T1000 (cell line): ENCODE data around the gene KRTAP4-7.
"Not testable (repeated sequence)": the region's sequence is repeated elsewhere in the genome, so short reads cannot be mapped to it uniquely, and the experiment has no call there.

Experiments
- DNase-seq: peaks from one replicate; lab custom pipeline; 2025; ENCODE audit warnings: mixed read lengths; lab: John Stamatoyannopoulos, UW

KRTAP4-7 gene

GRCh38 chr17:41084100-41084856, at the start of gene KRTAP4-7:
Gene KRTAP4-7, plus strand, starts transcription at chr17:41084150. Its CDS starts 57 bp downstream, at chr17:41084207.
- DNase-seq: not testable (repeated sequence)

- not testable (repeated sequence) for DNase-seq
Measured at GRCh38 chr17:41034346-41034935, 49.5 kb upstream of the KRTAP4-7 start, which contains the start of gene KRTAP1-3. Gene KRTAP1-3, minus strand, starts transcription at chr17:41034874. Its CDS starts 53 bp downstream, at chr17:41034821.

GRCh38 chr17:41037853-41038350, 46.0 kb upstream of the KRTAP4-7 start:
- no peak for DNase-seq

GRCh38 chr17:41040783-41041571, 43.0 kb upstream of the KRTAP4-7 start, which contains the start of gene KRTAP1-1:
Gene KRTAP1-1, minus strand, starts transcription at chr17:41041450. Its CDS starts 53 bp downstream, at chr17:41041397.
- not testable (repeated sequence) for DNase-seq

GRCh38 chr17:41042953-41043352, 41.0 kb upstream of the KRTAP4-7 start:
- DNase-seq: no peak

GRCh38 chr17:41046735-41047465, 37.0 kb upstream of the KRTAP4-7 start, which contains the start of gene KRTAP2-1:
Gene KRTAP2-1, minus strand, starts transcription at chr17:41047316. Its CDS starts 49 bp downstream, at chr17:41047267.
- not testable (repeated sequence) for DNase-seq

- DNase-seq: peak; percentile 20
Measured at GRCh38 chr17:41048441-41048840, 35.5 kb upstream of the KRTAP4-7 start.

DNA sequence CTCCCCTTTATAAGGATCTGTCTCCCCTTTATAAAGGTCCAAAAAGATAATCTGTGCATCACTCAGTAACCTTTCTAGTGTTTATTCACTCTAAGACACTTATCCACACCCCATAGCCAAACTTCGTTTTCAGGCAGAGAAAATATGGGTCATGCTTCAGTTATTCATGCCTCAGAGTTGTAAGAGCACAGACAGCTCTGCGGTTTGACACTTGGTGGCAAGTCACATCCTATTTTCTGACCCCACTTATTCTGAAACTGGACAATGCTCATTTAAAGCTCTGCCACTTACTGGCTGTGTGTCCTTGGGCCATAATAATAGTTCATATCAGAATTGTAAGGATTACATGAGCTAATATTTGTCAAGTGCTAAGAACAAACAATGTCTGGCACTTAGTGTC, 34.8 kb upstream of the KRTAP4-7 start:
- DNase-seq: no peak

- DNase-seq: no peak
Measured at GRCh38 chr17:41052566-41052965, 31.4 kb upstream of the KRTAP4-7 start.

DNA sequence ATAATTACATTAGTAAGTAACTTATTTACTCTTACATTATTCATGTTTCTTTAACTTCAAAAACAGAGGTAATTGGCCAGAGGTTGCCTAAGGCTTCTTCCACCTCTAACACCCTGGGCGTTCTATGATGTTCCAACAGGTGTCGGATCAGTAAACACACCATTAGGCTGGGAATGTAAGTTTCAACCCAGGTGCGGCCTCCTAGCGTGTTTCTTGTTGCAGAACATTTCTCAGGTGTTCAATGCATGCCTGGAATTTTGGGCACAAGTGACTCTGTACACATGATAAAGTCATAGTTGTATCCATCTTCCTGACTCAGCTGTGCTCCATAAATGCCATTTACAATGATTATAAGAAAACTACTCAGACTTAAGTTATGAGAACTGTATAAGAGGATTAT, 29.9 kb upstream of the KRTAP4-7 start:
- DNase-seq: no peak

- DNase-seq: not testable (repeated sequence)
Measured at GRCh38 chr17:41054556-41054955, 29.4 kb upstream of the KRTAP4-7 start.

GRCh38 chr17:41055130-41055529, 28.8 kb upstream of the KRTAP4-7 start, which contains the start of gene KRTAP2-2:
Gene KRTAP2-2, minus strand, starts transcription at chr17:41055230. Its CDS starts 19 bp downstream, at chr17:41055211.
- DNase-seq: not testable (repeated sequence)

DNA sequence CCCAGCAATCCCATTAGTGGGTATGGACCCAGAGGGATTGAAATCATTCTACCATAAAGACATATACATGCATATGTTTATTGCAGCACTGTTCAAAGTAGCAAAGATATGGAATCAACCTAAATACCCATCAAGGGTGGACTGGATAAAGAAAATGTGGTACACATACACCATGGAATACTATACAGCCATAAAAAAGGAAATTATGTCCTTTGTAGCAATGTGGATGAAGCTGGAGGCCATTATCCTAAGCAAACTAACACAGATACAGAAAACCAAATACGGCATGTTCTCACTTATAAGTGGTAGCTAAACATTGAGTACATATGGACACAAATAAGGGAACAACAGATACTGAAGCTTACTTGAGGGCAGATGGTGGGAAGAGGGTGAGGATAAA, 26.4 kb upstream of the KRTAP4-7 start:
- DNase-seq: no peak

DNA sequence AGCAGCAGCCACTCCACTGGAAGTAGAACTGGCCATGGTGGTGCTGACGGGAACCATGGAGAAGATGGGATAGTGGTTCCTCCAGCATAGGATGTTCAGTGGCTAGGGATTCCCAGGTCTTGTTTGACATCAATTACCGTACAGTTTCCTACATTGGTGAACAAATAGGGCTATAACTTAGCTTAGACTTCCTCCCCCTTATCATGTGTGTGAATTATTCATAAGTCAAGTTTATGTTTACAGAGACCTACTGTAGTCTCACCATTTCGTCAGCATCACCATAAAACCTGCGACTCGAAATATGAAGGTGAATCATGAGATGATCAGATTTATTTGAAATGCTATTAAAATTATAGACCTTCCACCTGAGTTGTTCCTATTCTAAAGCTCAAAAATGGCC, 25.2 kb upstream of the KRTAP4-7 start:
- DNase-seq: no peak

DNA sequence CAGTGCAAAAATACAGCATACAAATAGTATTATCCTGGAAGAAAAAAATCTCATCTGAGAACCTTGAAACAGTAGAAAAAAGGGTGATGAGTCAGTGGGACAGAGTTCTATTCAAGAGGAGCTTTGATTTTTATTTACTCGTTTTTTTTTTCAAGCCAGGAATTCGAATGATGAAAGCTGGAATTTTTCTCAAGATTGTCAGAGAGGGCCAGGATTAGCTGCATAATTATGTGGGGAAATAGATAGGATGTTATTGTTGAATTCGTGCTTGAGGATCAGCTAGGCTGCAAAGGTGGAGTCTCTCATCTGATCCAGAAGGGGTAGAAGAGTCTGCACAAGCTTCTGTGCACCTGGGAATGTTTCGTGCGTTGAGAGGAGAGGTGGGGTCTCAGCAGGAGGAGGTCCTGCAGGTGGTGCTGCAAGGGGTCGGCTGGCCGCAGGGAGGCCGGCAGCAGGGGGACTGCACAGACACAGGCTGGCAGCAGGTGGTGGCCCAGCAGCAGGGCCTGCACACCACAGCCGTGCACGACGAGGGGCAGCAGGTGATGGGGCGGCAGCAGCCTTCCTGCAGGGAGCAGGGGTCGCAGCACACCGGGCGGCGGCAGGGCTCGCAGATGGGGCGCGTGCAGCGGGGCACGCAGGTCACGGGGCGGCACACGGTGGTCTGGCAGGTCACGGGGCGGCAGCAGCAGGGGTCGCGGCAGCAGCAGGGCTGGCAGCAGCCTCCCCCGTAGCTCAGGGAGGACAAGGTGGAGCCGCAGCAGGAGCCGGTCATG, 24.5 kb upstream of the KRTAP4-7 start:
- DNase-seq: not testable (repeated sequence)

GRCh38 chr17:41060052-41060604, 23.8 kb upstream of the KRTAP4-7 start, which contains the start of gene KRTAP2-3:
Gene KRTAP2-3, minus strand, starts transcription at chr17:41060114. Its CDS starts 64 bp downstream, at chr17:41060050.
- DNase-seq: peak; percentile 26

GRCh38 chr17:41061964-41062363, 22.0 kb upstream of the KRTAP4-7 start:
- no peak for DNase-seq

DNA sequence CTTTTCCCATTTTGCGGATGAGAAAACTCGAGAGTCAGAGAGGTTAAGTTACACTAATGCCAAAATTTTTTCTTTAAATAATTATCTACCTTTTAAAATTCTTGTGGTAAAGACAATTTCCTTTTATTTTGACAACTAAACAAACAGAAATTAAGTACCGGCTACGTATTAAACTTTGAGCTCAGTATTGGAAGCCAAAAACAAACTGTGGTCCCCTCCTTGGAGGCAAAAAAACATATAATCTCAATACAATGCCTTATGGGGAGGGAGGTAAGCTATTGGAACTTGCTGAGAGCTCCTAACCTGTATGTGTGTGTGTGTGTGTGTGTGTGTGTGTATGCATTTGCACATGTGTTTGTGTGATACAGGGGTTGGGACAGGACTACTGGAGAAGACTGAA, 20.5 kb upstream of the KRTAP4-7 start:
- no peak for DNase-seq

- DNase-seq: no peak
Measured at GRCh38 chr17:41064301-41064700, 19.6 kb upstream of the KRTAP4-7 start.
